ENCODE results near the gene COBLL1. TPM values are rescaled to one million over a fixed set of nuclear protein-coding genes. Genes with fewer than 3 reads are reported as not detected.
A peak's percentile ranks its signal among the peaks of the same experiment; 100 is the strongest.

COBLL1 gene
- total and polyA plus RNA-seq, 9 donors, result 11.5 to 56.8 (median 38.4) TPM

DNA sequence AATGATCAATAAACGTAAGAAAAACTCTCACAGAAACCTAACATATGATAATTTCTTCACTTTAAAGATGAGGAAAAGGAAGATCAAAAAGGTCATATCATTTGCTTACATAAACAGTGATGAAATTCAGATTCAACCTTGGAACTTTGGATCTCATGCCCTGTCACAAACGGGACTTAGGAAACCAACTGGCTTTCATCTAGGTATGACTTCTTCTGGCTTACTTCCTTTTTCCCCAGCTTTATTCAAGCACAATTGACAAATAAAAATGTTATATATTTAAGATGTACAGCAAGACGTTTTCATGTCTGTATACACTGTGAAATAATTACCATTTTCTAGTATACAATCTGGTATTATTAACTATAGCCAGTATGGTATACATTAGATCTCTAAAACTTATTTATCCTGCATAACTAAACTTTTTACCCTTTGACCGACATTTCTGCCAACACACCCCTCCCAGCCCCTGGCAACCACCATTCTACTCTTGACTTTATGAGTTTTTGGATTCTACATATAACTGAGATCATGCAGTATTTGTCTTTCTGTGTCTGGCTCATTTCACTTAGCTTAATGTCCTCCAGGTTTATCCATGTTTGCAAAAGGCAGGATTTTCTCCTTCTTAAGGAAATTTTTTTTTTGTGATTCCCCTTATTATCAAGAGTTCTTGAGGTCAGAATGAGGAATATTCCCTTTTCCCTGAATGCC, 46.0 kb upstream of the COBLL1 start:
- Histone ChIP-seq H3K27me3 (no peaks in the 10 kb centered on the region), H3K36me3 (no peaks in the 10 kb centered on the region), H3K4me3 (no peak overlapping the region), H3K9me3 (no peaks in the 10 kb centered on the region), H3K4me1 (ENCODE audit: insufficient read depth) (peaks cover 7% of the 10 kb centered on the region), H3K27ac (no peak overlapping the region)
- WGBS, 3 donors, result 79 to 83% (median 83%) methylated on average over 4 of the region's 4 CpGs
- intact Hi-C loops (cut with DNase I), result no loop called here
- no peak for TF ChIP-seq POLR2A (IDR thresholded peaks at IDR 0.05)
- TF ChIP-seq, protein P1, sequence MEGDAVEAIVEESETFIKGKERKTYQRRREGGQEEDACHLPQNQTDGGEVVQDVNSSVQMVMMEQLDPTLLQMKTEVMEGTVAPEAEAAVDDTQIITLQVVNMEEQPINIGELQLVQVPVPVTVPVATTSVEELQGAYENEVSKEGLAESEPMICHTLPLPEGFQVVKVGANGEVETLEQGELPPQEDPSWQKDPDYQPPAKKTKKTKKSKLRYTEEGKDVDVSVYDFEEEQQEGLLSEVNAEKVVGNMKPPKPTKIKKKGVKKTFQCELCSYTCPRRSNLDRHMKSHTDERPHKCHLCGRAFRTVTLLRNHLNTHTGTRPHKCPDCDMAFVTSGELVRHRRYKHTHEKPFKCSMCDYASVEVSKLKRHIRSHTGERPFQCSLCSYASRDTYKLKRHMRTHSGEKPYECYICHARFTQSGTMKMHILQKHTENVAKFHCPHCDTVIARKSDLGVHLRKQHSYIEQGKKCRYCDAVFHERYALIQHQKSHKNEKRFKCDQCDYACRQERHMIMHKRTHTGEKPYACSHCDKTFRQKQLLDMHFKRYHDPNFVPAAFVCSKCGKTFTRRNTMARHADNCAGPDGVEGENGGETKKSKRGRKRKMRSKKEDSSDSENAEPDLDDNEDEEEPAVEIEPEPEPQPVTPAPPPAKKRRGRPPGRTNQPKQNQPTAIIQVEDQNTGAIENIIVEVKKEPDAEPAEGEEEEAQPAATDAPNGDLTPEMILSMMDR (IDR thresholded peaks at IDR 0.05), result no peak
- no peak for TF ChIP-seq EP300 (IDR thresholded peaks at IDR 0.05)
- no peak for DNase-seq

DNA sequence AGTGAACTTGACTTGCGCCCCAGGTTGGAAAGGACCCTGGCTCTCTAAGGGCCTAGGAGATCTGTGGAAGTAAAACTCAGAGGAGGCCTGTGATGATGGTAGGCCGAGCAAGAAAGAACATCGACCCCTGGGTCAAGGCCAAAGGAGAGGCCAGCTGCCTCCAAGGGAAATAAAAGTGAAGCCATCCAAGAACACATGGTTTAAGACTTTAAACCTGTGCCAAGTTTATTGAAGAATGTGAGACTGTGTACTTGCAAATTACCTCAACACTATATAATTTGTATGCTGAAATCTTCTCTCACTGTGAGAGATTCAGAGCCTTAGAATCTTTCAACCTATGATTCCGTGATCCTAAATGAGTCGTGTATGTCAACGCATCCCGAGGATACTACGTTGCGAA, 40.7 kb upstream of the COBLL1 start:
- intact Hi-C loops (cut with DNase I), result loop anchor here in 1 of 4 donors (2.0 kb wide), 1 partner anchor 41 kb away; the partner anchor contains the start of gene COBLL1
- WGBS, 3 donors, result 19 to 29% (median 21%) methylated on average over 9 of the region's 9 CpGs
- H3K4me1 ChIP-seq (ENCODE audit: insufficient read depth), result peaks cover 8% of the 10 kb centered on the region
- peak overlapping the region; percentile 17 to 77 for H3K27ac ChIP-seq
- peak; percentile 74 to 92 (median 87) for DNase-seq
- no peaks in the 10 kb centered on the region for H3K27me3 ChIP-seq
- TF ChIP-seq, protein P1 (IDR thresholded peaks at IDR 0.05), result no peak
- H3K9me3 ChIP-seq, result no peaks in the 10 kb centered on the region
- no peaks in the 10 kb centered on the region for H3K36me3 ChIP-seq
- H3K4me3 ChIP-seq, result no peak overlapping the region

DNA sequence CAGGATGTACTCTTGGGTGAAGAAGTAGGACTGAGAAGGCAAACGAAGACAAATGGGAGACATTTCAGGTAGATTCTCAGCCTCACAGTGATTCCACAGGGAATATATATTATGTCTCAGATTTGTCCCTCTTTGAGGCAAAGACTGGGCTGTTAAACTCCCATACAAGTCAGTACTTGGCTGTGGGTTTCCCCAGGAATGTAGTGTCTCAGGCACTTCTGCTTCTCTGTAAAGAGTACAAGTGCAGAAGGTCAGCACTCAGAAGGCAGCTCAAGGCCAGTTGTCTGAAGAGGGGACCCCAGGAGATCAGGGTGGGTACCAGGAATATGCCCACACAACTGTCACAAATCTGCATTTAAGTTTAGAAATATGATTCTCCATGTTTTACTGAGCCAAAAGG, 39.9 kb upstream of the COBLL1 start:
- no peaks in the 10 kb centered on the region for H3K36me3 ChIP-seq
- TF ChIP-seq, protein P1 (IDR thresholded peaks at IDR 0.05), result no peak
- TF ChIP-seq POLR2A (IDR thresholded peaks at IDR 0.05) (no peak), EP300 (IDR thresholded peaks at IDR 0.05) (no peak)
- no peaks in the 10 kb centered on the region for H3K27me3 ChIP-seq
- H3K27ac ChIP-seq, result peak overlapping the region in 1 of 2 donors; percentile 77
- H3K4me1 ChIP-seq (ENCODE audit: insufficient read depth), result peaks cover 8% of the 10 kb centered on the region
- intact Hi-C loops (cut with DNase I), result no loop called here
- WGBS, 3 donors, result 100% methylated on average over 1 of the region's 1 CpG
- H3K9me3 ChIP-seq, result no peaks in the 10 kb centered on the region
- no peak overlapping the region for H3K4me3 ChIP-seq
- DNase-seq, result no peak

DNA sequence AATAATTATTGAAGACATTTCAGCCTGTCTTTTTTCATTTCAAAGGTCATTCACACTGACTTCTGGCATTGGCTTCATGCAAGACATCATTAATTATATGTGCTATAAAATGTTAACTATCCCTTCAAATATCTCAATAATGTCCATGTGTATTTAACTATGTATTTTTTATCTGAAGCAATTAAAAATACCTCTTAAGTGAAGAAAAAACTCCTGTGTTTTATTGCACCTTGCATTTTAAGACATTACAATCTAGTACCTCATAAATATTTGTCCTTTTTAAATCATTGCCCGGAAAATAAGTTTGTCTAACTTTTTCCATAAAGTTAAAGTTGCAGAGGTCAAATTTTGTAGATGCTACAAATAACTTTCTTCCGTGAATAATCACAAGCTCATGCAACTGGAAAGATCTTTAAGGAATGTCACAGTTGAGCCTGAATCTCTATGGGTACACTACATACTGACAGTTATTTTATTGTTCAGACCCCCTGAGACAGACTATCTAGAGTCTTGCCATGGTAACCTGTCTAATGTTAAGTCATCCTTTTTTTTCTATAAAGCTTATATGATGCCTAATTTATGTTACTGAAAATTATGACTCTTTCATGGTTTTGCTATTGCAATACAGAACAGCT, 38.4 kb upstream of the COBLL1 start:
- DNase-seq, result no peak
- Histone ChIP-seq H3K4me1 (ENCODE audit: insufficient read depth) (peaks cover 8% of the 10 kb centered on the region), H3K27me3 (no peaks in the 10 kb centered on the region), H3K4me3 (no peak overlapping the region), H3K27ac (no peak overlapping the region), H3K9me3 (no peaks in the 10 kb centered on the region), H3K36me3 (no peaks in the 10 kb centered on the region)
- 53 to 68% (median 55%) methylated on average over 2 of the region's 2 CpGs for WGBS, 3 donors
- no peak for TF ChIP-seq POLR2A (IDR thresholded peaks at IDR 0.05)
- intact Hi-C loops (cut with DNase I), result no loop called here

DNA sequence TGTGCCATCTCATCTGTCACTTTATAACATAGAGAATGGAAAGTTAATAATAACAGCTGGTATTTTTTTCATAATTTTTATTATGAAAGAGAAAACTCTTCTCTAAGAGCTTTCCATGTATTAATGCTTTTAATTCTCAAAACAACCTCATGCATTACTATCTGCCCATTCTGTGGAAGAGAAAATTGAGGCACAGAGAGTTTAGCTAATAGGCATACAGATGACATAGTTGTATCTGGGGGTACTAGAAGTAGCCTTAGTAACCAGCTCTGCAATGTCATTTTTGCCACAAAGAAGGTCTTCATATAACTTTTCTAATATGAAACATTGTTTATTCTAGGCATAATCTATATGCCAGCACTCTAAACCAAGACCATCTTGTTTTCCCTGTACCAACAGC, 36.3 kb upstream of the COBLL1 start:
- Histone ChIP-seq H3K9me3 (no peaks in the 10 kb centered on the region), H3K27ac (no peak overlapping the region), H3K4me1 (ENCODE audit: insufficient read depth) (peaks cover 8% of the 10 kb centered on the region), H3K36me3 (no peaks in the 10 kb centered on the region), H3K4me3 (no peak overlapping the region), H3K27me3 (no peaks in the 10 kb centered on the region)
- DNase-seq, result no peak
- intact Hi-C loops (cut with DNase I), result no loop called here
- TF ChIP-seq POLR2A (IDR thresholded peaks at IDR 0.05), result no peak
- no peak for TF ChIP-seq EP300 (IDR thresholded peaks at IDR 0.05)
- TF ChIP-seq, protein P1 (IDR thresholded peaks at IDR 0.05), result no peak
